Spinal cord (tissue), 10 donors: ENCODE results near the gene RNF126. TPM values are rescaled to one million over a fixed set of nuclear protein-coding genes. Genes with fewer than 3 reads are reported as not detected.
"Not testable (repeated sequence)": the region's sequence is repeated elsewhere in the genome, so short reads cannot be mapped to it uniquely, and the experiment has no call there.

ENCODE experiments used
- DNase-seq, 6 donors: peaks; one replicate each; pipeline versions ENCODE4 v3.0.0 to v3.0.0-alpha.2; 2013 to 2015; ENCODE audit warnings: low spot score in 6 of 6, low read depth in 4 of 6
- H3K27ac ChIP-seq: one replicate; pipeline ENCODE4 v1.5.1; 2013; ENCODE audit warnings: low read depth, low read length, control low read depth
- H3K27me3 ChIP-seq: one replicate; pipeline ENCODE4 v1.6.1; 2013; ENCODE audit warnings: low read length; ENCODE audit not compliant: control insufficient read depth, insufficient read depth
- H3K36me3 ChIP-seq: one replicate; pipeline ENCODE4 v1.6.1; 2013; ENCODE audit warnings: low read length; ENCODE audit not compliant: control insufficient read depth, insufficient read depth
- H3K4me1 ChIP-seq: one replicate; pipeline ENCODE4 v1.6.1; 2013; ENCODE audit warnings: low read length; ENCODE audit not compliant: control insufficient read depth, insufficient read depth
- H3K4me3 ChIP-seq: one replicate; pipeline ENCODE4 v1.5.1; 2013; ENCODE audit warnings: low read depth, low read length, control low read depth
- H3K9me3 ChIP-seq: one replicate; pipeline ENCODE4 v1.6.1; 2013; ENCODE audit warnings: low read length; ENCODE audit not compliant: control insufficient read depth, insufficient read depth
- WGBS: methylation state at CpG from one replicate; pipeline ENCODE4 v1.1.5; 2013; ENCODE audit warnings: missing lambda C conversion rate; ENCODE audit not compliant: insufficient coverage; 5-methylcytosine and 5-hydroxymethylcytosine counted together
- polyA plus RNA-seq, 2 donors: library from polyadenylated mRNA; unstranded; fragments of 120-200 nt; gene quantifications; one replicate each; pipeline ENCODE4 v1.2.1, GENCODE V29; 2013; ENCODE audit not compliant: insufficient read length in 2 of 2
- total RNA-seq, 2 donors: library from RNA; depleted of rRNA in 1 of 2; stranded (reverse); fragments of 120-200 nt in 1 of 2; fragments of >200 nt in 1 of 2; gene quantifications; one replicate each; pipeline versions ENCODE4 v1.2.3 to v1.2.4, GENCODE V29; 2013 to 2014
- donor health status: healthy.

Gene RNF126
- total and polyA plus RNA-seq, 4 donors = 13.4 to 61.6 (median 35.6) TPM

DNA sequence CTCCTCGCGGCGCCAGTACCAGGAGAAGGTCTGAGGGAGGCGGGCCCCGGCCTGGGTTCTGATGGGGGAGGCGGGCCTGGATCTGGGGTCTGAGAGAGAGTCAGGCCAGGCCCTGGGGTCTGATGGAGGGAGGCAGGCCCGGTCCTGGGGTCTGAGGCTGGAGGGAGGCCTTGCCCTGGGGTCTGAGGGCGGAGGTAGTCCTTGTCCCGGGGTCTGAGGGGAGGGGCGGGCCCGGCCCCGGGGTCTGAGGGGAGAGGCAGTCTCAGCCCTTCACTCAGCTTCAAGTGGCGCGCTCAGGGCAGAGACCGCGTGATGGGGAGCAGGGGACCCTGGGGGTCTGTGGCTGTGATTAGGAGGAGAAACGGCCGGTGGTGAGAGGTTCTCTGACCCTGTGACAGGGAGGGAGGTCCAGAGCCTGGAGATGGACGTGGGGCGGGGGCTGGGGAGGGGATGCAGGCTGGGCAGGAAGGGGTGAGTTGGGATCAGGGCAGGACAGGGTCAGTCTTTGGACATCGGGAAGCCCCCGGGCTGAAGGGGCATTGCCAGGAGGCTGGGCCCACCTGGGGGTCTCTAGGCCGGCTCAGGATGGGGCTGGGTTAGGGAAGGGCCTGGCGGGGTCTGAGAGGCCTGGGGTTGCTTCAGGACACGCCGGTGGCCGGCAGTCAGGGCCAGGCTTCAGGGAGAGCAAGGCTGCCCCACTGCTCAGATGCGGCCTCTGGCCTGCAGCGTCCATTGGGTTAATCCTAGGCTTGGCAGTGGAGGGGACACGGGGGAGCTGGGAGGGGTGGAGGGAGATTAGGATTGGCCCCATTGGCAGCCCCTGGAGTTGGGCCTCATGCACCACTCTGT, 54.6 kb downstream of the RNF126 start:
- Histone ChIP-seq H3K36me3 (peaks cover 57% of the 10 kb centered on the region), H3K27me3 (no peaks in the 10 kb centered on the region), H3K9me3 (no peaks in the 10 kb centered on the region), H3K27ac (no peak overlapping the region), H3K4me3 (no peak overlapping the region), H3K4me1 (peaks cover 30% of the 10 kb centered on the region)
- no peak for DNase-seq
- WGBS = 81% methylated on average over 30 of the region's 30 CpGs

DNA sequence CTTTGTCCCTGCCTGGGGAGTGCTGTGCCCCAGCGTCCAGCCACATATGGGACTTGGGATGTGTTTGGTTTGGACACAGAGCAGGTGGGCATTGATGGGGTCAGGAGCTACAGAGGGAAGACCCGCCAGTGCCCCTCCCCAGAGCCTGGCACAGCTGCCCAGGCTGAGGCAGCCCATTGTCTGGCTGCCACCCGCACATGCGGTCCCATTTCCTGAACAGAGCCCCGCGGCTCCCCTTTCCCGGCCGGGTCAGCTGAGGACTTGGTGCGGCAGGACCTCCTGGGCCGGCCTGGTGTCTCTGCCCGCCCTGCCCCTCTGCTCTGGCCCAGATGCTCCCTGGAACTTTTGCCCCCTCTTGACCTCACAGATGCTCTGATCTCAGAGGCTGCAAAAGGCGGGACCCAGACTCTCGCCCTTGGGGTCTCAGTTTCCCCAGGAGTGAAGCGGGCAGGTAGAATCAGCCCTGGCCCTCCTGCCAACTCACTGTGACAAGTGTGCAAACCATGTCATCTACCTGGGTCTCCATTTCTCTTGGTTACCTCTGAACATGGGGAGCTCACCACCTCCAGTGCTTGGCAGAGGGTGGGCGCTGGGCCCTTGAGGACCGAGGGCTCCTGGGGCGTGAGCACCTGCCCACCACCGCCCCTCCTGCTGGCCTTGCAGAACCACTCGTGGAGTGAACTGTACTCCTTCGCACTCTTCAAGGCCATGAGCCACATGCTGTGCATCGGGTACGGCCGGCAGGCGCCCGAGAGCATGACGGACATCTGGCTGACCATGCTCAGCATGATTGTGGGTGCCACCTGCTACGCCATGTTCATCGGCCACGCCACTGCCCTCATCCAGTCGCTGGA, 55.5 kb downstream of the RNF126 start:
- DNase-seq = no peak
- 86% methylated on average over 30 of the region's 30 CpGs for WGBS
- Histone ChIP-seq H3K4me3 (no peak overlapping the region), H3K9me3 (no peaks in the 10 kb centered on the region), H3K36me3 (peaks cover 49% of the 10 kb centered on the region), H3K4me1 (peaks cover 30% of the 10 kb centered on the region), H3K27me3 (no peaks in the 10 kb centered on the region), H3K27ac (no peak overlapping the region)

DNA sequence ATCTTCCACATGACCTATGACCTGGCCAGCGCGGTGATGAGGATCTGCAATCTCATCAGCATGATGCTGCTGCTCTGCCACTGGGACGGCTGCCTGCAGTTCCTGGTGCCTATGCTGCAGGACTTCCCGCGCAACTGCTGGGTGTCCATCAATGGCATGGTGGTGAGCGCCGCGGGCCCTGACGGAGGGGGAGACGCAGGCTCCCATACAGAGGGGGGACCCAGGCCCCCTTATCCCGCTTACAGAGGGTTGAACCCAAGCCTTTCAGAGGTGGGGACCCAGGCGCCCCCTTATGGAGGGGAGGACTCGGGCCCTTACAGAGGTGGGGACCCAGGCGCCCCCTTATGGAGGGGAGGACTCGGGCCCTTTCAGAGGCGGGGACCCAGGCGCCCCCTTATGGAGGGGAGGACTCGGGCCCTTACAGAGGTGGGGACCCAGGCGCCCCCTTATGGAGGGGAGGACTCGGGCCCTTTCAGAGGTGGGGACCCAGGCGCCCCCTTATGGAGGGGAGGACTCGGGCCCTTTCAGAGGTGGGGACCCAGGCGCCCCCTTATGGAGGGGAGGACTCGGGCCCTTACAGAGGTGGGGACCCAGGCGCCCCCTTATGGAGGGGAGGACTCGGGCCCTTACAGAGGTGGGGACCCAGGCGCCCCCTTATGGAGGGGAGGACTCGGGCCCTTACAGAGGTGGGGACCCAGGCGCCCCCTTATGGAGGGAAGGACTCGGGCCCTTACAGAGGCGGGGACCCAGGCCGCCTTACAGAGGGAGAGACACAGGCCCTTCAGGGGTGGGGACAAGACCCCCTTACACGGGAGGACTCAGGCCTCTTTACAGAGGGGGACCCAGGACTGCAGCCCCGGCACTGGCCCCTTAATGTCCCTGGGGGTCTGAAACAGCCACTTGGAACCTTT, 57.7 kb downstream of the RNF126 start:
- H3K27ac ChIP-seq, H3K4me3 ChIP-seq, H3K27me3 ChIP-seq, DNase-seq, H3K9me3 ChIP-seq: not testable (repeated sequence)
- Histone ChIP-seq H3K36me3 (peaks cover 37% of the 10 kb centered on the region), H3K4me1 (peaks cover 19% of the 10 kb centered on the region)
- WGBS = 84% methylated on average over 10 of the region's 34 CpGs

DNA sequence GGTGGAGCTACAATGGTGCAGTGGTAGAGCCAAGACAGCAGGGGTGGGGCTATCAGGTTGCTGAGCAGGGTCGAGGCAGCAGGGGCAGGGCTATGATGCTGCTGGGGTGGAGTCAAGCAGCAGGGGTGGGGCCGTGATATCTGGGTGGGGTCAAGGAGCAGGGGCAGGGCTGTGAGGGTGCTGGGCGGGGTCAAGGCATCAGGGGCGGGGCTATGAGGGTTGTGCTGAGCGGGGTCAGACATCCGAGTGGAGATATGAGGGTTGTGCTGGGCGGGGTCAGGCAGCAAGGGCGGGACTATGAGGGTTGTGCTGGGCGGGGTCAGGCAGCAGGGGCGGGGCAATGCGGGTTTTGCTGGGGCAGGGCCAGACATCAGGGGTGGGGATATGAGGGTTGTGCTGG, 58.7 kb downstream of the RNF126 start:
- DNase-seq = no peak
- WGBS = 88% methylated on average over 10 of the region's 11 CpGs
- no peaks in the 10 kb centered on the region for H3K27me3 ChIP-seq
- no peak overlapping the region for H3K27ac ChIP-seq
- no peaks in the 10 kb centered on the region for H3K9me3 ChIP-seq
- peaks cover 9% of the 10 kb centered on the region for H3K4me1 ChIP-seq
- H3K36me3 ChIP-seq = peaks cover 27% of the 10 kb centered on the region
- no peak overlapping the region for H3K4me3 ChIP-seq

DNA sequence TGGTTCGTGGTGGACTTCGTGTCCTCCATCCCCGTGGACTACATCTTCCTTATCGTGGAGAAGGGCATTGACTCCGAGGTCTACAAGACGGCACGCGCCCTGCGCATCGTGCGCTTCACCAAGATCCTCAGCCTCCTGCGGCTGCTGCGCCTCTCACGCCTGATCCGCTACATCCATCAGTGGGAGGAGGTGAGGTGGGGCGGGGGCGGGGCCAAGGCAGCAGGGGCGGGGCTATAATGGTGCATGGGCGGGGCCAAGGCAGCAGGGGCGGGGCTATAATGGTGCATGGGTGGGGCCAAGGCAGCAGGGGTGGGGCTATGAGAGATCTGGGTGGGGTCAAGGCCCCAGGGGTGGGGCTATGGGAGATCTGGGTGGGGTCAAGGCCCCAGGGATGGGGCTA, 59.2 kb downstream of the RNF126 start:
- peaks cover 22% of the 10 kb centered on the region for H3K36me3 ChIP-seq
- H3K4me3 ChIP-seq, H3K9me3 ChIP-seq, H3K27me3 ChIP-seq, H3K4me1 ChIP-seq, DNase-seq, H3K27ac ChIP-seq: not testable (repeated sequence)
- WGBS = 99% methylated on average over 9 of the region's 20 CpGs

DNA sequence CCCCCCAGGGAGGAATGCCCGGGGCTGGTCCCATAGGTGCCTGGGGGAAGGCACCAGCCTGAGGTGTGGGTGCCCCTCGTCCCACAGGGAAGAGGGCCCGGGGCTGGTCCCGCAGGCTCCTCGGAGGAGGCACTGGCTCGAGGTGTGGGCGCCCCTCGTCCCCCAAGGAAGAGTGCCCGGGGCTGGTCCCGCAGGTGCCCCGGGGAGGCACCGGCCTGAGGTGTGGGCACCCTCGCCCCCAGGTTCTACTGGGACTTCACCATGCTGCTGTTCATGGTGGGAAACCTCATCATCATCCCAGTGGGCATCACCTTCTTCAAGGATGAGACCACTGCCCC, 59.7 kb downstream of the RNF126 start:
- not testable (repeated sequence) for DNase-seq, H3K9me3 ChIP-seq, H3K27me3 ChIP-seq, H3K27ac ChIP-seq, H3K4me1 ChIP-seq, H3K4me3 ChIP-seq
- H3K36me3 ChIP-seq = peaks cover 17% of the 10 kb centered on the region
- WGBS = 93% methylated on average over 13 of the region's 13 CpGs

DNA sequence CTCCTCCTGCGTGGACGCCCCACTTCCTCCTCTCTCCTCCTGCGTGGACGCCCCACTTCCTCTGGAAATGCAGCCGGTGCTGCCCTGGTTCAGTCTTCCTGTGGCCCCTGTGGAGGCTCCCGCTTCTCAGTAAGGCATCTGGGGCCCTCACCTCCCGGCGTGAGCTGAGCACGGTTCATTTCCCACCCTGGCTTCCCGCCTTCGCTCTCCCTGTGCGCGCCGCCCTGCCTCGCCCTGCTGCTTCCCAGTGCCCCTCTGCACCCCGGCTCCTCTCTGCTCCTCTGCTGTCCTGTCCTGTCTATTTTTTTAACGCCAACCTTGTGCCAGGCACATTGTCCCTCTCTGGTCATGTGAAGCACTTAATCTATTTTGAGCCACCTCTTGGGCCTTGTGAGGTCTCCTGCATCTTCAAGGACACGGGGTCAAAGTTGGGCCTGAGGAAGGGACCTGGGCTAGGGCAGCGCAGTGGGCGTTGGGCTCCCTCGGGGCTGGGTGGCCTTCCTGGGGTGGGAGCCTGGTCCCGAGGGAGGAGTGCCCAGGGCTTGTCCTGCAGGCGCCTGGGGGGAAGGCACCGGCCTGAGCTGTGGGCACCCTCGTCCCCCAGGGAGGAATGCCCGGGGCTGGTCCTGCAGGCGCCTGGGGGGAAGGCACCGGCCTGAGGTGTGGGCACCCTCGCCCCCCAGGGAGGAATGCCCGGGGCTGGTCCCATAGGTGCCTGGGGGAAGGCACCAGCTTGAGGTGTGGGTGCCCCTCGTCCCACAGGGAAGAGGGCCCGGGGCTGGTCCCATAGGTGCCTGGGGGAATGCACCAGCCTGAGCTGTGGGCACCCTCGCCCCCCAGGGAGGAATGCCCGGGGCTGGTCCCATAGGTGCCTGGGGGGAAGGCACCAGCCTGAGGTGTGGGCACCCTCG, 60.4 kb downstream of the RNF126 start:
- Histone ChIP-seq H3K27me3 (no peaks in the 10 kb centered on the region), H3K4me3 (no peak overlapping the region), H3K36me3 (peaks cover 11% of the 10 kb centered on the region), H3K27ac (no peak overlapping the region), H3K9me3 (no peaks in the 10 kb centered on the region), H3K4me1 (no peaks in the 10 kb centered on the region)
- DNase-seq = no peak
- WGBS = 86% methylated on average over 35 of the region's 35 CpGs

DNA sequence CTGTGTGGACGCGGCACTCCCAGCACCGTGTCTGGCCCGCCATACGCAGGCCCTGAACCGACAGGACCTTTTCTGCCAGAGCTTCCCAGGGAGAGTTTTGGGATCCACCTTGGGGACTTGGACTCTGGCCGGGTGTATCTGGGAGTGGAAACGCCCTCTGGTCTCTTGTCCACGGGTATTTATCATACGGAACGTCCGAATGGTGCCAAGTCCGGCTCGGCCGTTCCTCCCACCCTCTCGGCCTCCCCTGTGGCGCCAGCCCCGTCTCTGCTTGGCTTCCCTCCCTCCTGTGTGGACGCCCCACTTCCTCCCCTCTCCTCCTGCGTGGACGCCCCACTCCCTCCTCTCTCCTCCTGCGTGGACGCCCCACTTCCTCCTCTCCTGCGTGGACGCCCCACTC, 61.2 kb downstream of the RNF126 start:
- H3K27me3 ChIP-seq = no peaks in the 10 kb centered on the region
- H3K9me3 ChIP-seq = no peaks in the 10 kb centered on the region
- no peaks in the 10 kb centered on the region for H3K4me1 ChIP-seq
- no peak overlapping the region for H3K4me3 ChIP-seq
- no peak for DNase-seq
- H3K27ac ChIP-seq = no peak overlapping the region
- 88% methylated on average over 18 of the region's 25 CpGs for WGBS
- peaks cover 3% of the 10 kb centered on the region for H3K36me3 ChIP-seq
